Skeletal muscle tissue (tissue), 4 donors: Measurements from ENCODE around the gene CCL5. TPM values are rescaled to one million over a fixed set of nuclear protein-coding genes. Genes with fewer than 3 reads are reported as not detected.

ENCODE experiments used
- H3K27ac ChIP-seq: one replicate; pipeline ENCODE4 v1.7.0; 2013; ENCODE audit warnings: mild to moderate bottlenecking, low read depth, low read length, inconsistent platforms
- H3K27me3 ChIP-seq, 3 donors: one replicate each; pipeline ENCODE4 v1.7.0; 2013; ENCODE audit warnings: low read length in 3 of 3; ENCODE audit not compliant: control insufficient read depth in 3 of 3, insufficient read depth in 3 of 3
- H3K36me3 ChIP-seq, 3 donors: one replicate each; pipeline ENCODE4 v1.7.0; 2013; ENCODE audit warnings: low read length in 3 of 3; ENCODE audit not compliant: control insufficient read depth in 3 of 3, insufficient read depth in 3 of 3
- H3K4me1 ChIP-seq, 3 donors: one replicate each; pipeline ENCODE4 v1.7.0; 2013; ENCODE audit warnings: low read length in 3 of 3, mild to moderate bottlenecking in 3 of 3; ENCODE audit not compliant: control insufficient read depth in 3 of 3, insufficient read depth in 3 of 3
- H3K4me3 ChIP-seq, 3 donors: one replicate each; pipeline ENCODE4 v1.7.0; 2013; ENCODE audit warnings: low read length in 3 of 3
- H3K9ac ChIP-seq, 3 donors: one replicate each; pipeline ENCODE4 v1.7.0; 2013; ENCODE audit warnings: low read length in 3 of 3, mild to moderate bottlenecking in 3 of 3, moderate library complexity in 2 of 3, low read depth in 1 of 3
- H3K9me3 ChIP-seq, 3 donors: one replicate each; pipeline ENCODE4 v1.7.0; 2013; ENCODE audit warnings: low read length in 3 of 3; ENCODE audit not compliant: control insufficient read depth in 3 of 3
- total RNA-seq: library from RNA; depleted of rRNA; stranded (reverse); fragments of >200 nt; gene quantifications from one replicate; pipeline ENCODE4 v1.2.3, GENCODE V29; 2014
- donor health status: Osteomylitis.

The CCL5 gene
- total RNA-seq, 1 donor from 2014 or later: 0.52 TPM

DNA sequence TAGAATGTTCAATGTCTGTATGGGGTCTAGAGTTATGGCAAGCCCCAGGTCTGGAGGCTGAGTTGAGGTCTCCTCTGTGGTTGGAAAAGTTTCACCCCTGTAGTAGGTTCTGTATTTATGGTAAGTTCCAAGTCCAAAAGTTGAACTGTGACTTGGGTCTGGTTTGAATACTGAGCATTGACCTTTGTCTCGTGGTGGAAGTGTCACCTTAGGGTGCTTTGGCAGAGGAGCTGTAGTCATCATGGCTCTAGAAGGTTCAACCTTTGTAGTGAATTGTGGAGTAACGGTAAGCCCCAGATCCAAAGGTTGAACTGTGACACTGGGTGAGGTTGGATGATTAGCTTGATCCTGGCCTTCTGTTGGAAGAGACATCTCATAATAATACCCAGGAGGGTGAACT lies 32.8 kb upstream of the CCL5 start:
- no peak overlapping the region for H3K4me3 ChIP-seq
- no peaks in the 10 kb centered on the region for H3K9me3 ChIP-seq
- no peaks in the 10 kb centered on the region for H3K27me3 ChIP-seq
- no peaks in the 10 kb centered on the region for H3K4me1 ChIP-seq
- H3K9ac ChIP-seq: no peak overlapping the region
- H3K27ac ChIP-seq: no peak overlapping the region
- no peaks in the 10 kb centered on the region for H3K36me3 ChIP-seq

GRCh38 chr17:35912339-35912912 lies 32.3 kb upstream of the CCL5 start:
- no peak overlapping the region for H3K4me3 ChIP-seq
- no peak overlapping the region for H3K9ac ChIP-seq
- no peaks in the 10 kb centered on the region for H3K9me3 ChIP-seq
- no peaks in the 10 kb centered on the region for H3K4me1 ChIP-seq
- no peaks in the 10 kb centered on the region for H3K27me3 ChIP-seq
- H3K36me3 ChIP-seq: no peaks in the 10 kb centered on the region
- no peak overlapping the region for H3K27ac ChIP-seq

GRCh38 chr17:35909408-35909807 lies 29.2 kb upstream of the CCL5 start:
- H3K9me3 ChIP-seq: no peaks in the 10 kb centered on the region
- H3K27me3 ChIP-seq: no peaks in the 10 kb centered on the region
- H3K4me1 ChIP-seq: no peaks in the 10 kb centered on the region
- no peak overlapping the region for H3K4me3 ChIP-seq
- no peaks in the 10 kb centered on the region for H3K36me3 ChIP-seq
- no peak overlapping the region for H3K27ac ChIP-seq
- no peak overlapping the region for H3K9ac ChIP-seq

DNA sequence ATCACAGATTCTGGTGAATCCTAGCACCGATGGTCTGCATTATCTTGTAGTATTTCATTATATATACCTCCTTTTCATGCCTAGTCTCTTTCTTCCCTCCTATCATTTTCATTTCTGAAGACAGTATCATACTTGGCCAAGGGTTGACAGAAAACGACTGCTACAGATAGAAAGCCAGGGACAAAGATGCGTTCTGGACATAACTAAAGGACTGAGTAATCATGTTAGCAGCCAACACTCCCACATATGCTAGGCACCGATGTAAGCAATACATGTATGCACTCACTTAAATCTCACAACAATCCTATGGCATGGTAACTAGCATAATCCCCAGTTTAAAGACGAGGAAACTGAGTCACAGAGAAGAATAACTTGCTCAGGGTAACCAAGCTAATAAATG lies 27.5 kb upstream of the CCL5 start:
- Histone ChIP-seq H3K27ac (no peak overlapping the region), H3K27me3 (no peaks in the 10 kb centered on the region), H3K36me3 (no peaks in the 10 kb centered on the region), H3K9ac (no peak overlapping the region), H3K4me3 (no peak overlapping the region), H3K9me3 (no peaks in the 10 kb centered on the region), H3K4me1 (no peaks in the 10 kb centered on the region)

GRCh38 chr17:35906926-35907637 lies 26.9 kb upstream of the CCL5 start:
- Histone ChIP-seq H3K27ac (no peak overlapping the region), H3K9me3 (no peaks in the 10 kb centered on the region), H3K4me1 (no peaks in the 10 kb centered on the region), H3K4me3 (no peak overlapping the region), H3K36me3 (no peaks in the 10 kb centered on the region), H3K27me3 (no peaks in the 10 kb centered on the region), H3K9ac (no peak overlapping the region)

GRCh38 chr17:35906191-35906925 lies 26.2 kb upstream of the CCL5 start:
- Histone ChIP-seq H3K4me1 (no peaks in the 10 kb centered on the region), H3K4me3 (no peak overlapping the region), H3K27me3 (no peaks in the 10 kb centered on the region), H3K9me3 (no peaks in the 10 kb centered on the region), H3K27ac (no peak overlapping the region), H3K36me3 (no peaks in the 10 kb centered on the region), H3K9ac (no peak overlapping the region)

GRCh38 chr17:35903451-35903850 lies 23.3 kb upstream of the CCL5 start:
- no peaks in the 10 kb centered on the region for H3K4me1 ChIP-seq
- H3K36me3 ChIP-seq: no peaks in the 10 kb centered on the region
- H3K27me3 ChIP-seq: peaks cover 0 to 6% (median 6%) of the 10 kb centered on the region in 3 donors
- H3K9me3 ChIP-seq: no peaks in the 10 kb centered on the region
- H3K4me3 ChIP-seq: no peak overlapping the region
- H3K9ac ChIP-seq: no peak overlapping the region
- H3K27ac ChIP-seq: no peak overlapping the region

DNA sequence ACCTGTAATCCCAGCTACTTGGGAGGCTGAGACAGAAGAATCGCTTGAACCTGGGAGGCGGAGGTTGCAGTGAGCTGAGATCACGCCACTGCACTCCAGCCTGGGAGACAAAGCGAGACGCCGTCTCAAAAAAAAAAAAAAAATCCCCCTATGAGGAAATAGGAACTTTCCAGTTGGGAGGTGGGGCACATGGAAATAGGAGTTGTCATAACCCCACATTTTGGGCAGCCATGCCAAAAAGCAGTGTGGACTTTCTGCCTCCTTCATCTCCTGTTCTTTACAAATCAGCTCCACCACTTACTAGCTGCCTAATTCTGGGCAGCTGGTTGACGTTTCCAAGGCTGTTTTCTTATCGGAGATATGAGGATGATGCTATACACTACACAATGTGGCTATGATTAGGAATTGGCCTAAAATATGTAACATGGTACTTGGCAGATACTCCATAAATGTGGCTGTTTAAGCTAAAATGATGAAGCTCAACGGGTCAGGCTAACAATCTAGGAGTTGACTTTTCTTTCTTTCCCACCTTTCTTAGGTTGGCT lies 21.5 kb upstream of the CCL5 start:
- Histone ChIP-seq H3K4me3 (no peak overlapping the region), H3K27ac (no peak overlapping the region), H3K27me3 (peaks cover 0 to 6% (median 6%) of the 10 kb centered on the region in 3 donors), H3K36me3 (no peaks in the 10 kb centered on the region), H3K9me3 (no peaks in the 10 kb centered on the region), H3K4me1 (no peaks in the 10 kb centered on the region), H3K9ac (no peak overlapping the region)

GRCh38 chr17:35900708-35901480 lies 20.7 kb upstream of the CCL5 start:
- Histone ChIP-seq H3K27me3 (peaks cover 0 to 6% (median 6%) of the 10 kb centered on the region in 3 donors), H3K4me3 (no peak overlapping the region), H3K9me3 (no peaks in the 10 kb centered on the region), H3K4me1 (no peaks in the 10 kb centered on the region), H3K9ac (no peak overlapping the region), H3K36me3 (no peaks in the 10 kb centered on the region), H3K27ac (no peak overlapping the region)
